Ishikawa (cell line): ENCODE results near the gene NR2F2.

Experiments
- CEBPB ChIP-seq: IDR thresholded peaks from 2 replicates; pipeline ENCODE4 v1.6.1; 2012
- CREB1 ChIP-seq: IDR thresholded peaks from 2 replicates; pipeline ENCODE4 v1.6.1; 2012; ENCODE audit warnings: low read depth
- EGR1 ChIP-seq: IDR thresholded peaks from 2 replicates; pipeline ENCODE4 v1.6.1; 2012
- EP300 ChIP-seq: IDR thresholded peaks from 2 replicates; pipeline ENCODE4 v1.6.1; 2012; ENCODE audit warnings: borderline replicate concordance
- FOXM1 ChIP-seq: IDR thresholded peaks from 2 replicates; pipeline ENCODE4 v1.6.1; 2012; ENCODE audit warnings: low read depth, borderline replicate concordance
- MAX ChIP-seq: IDR thresholded peaks from 2 replicates; pipeline ENCODE4 v1.6.1; 2012
- NFIC ChIP-seq: IDR thresholded peaks from 2 replicates; pipeline ENCODE4 v1.6.1; 2012
- RAD21 ChIP-seq: IDR thresholded peaks from 2 replicates; pipeline ENCODE4 v1.6.1; 2012; ENCODE audit warnings: low read depth
- TAF1 ChIP-seq: IDR thresholded peaks from 2 replicates; pipeline ENCODE4 v1.6.1; 2012; ENCODE audit warnings: low read depth, mild to moderate bottlenecking
- TCF12 ChIP-seq: IDR thresholded peaks from 2 replicates; pipeline ENCODE4 v1.6.1; 2012; ENCODE audit warnings: low read depth
- TEAD4 ChIP-seq: IDR thresholded peaks from 2 replicates; pipeline ENCODE4 v1.6.1; 2012
- YY1 ChIP-seq: IDR thresholded peaks from 2 replicates; pipeline ENCODE4 v1.6.1; 2012; ENCODE audit warnings: low read depth
- ZBTB7A ChIP-seq: IDR thresholded peaks from 2 replicates; pipeline ENCODE4 v1.6.1; 2012; ENCODE audit warnings: low read depth
- TF ChIP-seq, protein P1 (sequence below): IDR thresholded peaks from 2 replicates; pipeline ENCODE4 v1.6.1; 2012
- TF ChIP-seq, protein P2 (sequence below): IDR thresholded peaks from 2 replicates; pipeline ENCODE4 v1.6.1; 2012; ENCODE audit warnings: low read depth, mild to moderate bottlenecking

NR2F2 gene

GRCh38 chr15:96336108-96336595 is 5.7 kb downstream of the NR2F2 start:
- TF ChIP-seq ZBTB7A (no peak), NFIC (no peak), CEBPB (no peak), FOXM1 (no peak), EGR1 (no peak), RAD21 (no peak), TAF1 (no peak), TCF12 (no peak), TEAD4 (no peak)
- TF ChIP-seq, protein P1, sequence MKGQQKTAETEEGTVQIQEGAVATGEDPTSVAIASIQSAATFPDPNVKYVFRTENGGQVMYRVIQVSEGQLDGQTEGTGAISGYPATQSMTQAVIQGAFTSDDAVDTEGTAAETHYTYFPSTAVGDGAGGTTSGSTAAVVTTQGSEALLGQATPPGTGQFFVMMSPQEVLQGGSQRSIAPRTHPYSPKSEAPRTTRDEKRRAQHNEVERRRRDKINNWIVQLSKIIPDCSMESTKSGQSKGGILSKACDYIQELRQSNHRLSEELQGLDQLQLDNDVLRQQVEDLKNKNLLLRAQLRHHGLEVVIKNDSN: no peak
- TF ChIP-seq, protein P2, sequence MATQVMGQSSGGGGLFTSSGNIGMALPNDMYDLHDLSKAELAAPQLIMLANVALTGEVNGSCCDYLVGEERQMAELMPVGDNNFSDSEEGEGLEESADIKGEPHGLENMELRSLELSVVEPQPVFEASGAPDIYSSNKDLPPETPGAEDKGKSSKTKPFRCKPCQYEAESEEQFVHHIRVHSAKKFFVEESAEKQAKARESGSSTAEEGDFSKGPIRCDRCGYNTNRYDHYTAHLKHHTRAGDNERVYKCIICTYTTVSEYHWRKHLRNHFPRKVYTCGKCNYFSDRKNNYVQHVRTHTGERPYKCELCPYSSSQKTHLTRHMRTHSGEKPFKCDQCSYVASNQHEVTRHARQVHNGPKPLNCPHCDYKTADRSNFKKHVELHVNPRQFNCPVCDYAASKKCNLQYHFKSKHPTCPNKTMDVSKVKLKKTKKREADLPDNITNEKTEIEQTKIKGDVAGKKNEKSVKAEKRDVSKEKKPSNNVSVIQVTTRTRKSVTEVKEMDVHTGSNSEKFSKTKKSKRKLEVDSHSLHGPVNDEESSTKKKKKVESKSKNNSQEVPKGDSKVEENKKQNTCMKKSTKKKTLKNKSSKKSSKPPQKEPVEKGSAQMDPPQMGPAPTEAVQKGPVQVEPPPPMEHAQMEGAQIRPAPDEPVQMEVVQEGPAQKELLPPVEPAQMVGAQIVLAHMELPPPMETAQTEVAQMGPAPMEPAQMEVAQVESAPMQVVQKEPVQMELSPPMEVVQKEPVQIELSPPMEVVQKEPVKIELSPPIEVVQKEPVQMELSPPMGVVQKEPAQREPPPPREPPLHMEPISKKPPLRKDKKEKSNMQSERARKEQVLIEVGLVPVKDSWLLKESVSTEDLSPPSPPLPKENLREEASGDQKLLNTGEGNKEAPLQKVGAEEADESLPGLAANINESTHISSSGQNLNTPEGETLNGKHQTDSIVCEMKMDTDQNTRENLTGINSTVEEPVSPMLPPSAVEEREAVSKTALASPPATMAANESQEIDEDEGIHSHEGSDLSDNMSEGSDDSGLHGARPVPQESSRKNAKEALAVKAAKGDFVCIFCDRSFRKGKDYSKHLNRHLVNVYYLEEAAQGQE: no peak

GRCh38 chr15:96336596-96337364 is 6.3 kb downstream of the NR2F2 start:
- TF ChIP-seq ZBTB7A (no peak), EP300 (no peak), CEBPB (no peak), YY1 (no peak), EGR1 (no peak), NFIC (no peak), CREB1 (no peak), TCF12 (no peak), FOXM1 (no peak), MAX (no peak), RAD21 (no peak), TAF1 (no peak), TEAD4 (no peak)
- TF ChIP-seq, protein P2: no peak
- TF ChIP-seq, protein P1: no peak

- TF ChIP-seq EP300 (no peak), TCF12 (no peak), FOXM1 (no peak), RAD21 (no peak), NFIC (no peak), CEBPB (no peak), MAX (no peak), ZBTB7A (no peak), CREB1 (no peak), TAF1 (no peak), YY1 (no peak), TEAD4 (no peak)
- TF ChIP-seq, protein P1: no peak
- TF ChIP-seq, protein P2: no peak
Measured at GRCh38 chr15:96337365-96338023, 7.0 kb downstream of the NR2F2 start.
